HepG2 (cell line): ENCODE measurements around the gene ZNF786. TPM values are rescaled to one million over a fixed set of nuclear protein-coding genes. Genes with fewer than 3 reads are reported as not detected.
A peak's percentile ranks its signal among the peaks of the same experiment; 100 is the strongest.

Source experiments
- ATAC-seq: fragments of 200-7000 bp; cut with Tn5 transposase; 3 replicates; pipeline ENCODE4 v1.9.1; 2020; ENCODE audit warnings: mild to moderate bottlenecking, moderate library complexity
- BruUV-seq: library from RNA; stranded (reverse); fragments of 400-500 nt; replicated peaks from 2 replicates; lab custom pipeline; 2021; lab: Mats Ljungman, UMichigan
- CTCF ChIA-PET: fragments of 300-600 bp; formaldehyde crosslinking; extraction: SDS; loops from one replicate; lab custom pipeline; 2021; ENCODE audit warnings: low total read pairs, inconsistent platforms, low intra/inter-chr PET ratio; lab: Yijun Ruan, JAX
- POLR2A ChIA-PET: fragments of 350-600 bp; sonication (Branson Sonifier 250); formaldehyde crosslinking; loops from one replicate; lab custom pipeline; 2020; ENCODE audit warnings: antibody characterized with exemption, inconsistent platforms; lab: Yijun Ruan, JAX
- DNase-seq: peaks from one replicate; pipeline ENCODE4 v3.0.0-alpha.2; 2015; ENCODE audit warnings: low spot score
- FAIRE-seq: peaks from 3 replicates; lab custom pipeline; 2011; peaks lifted over from hg19 to GRCh38; lab: Jason Lieb, UNC
- H2AFZ ChIP-seq: one replicate; pipeline ENCODE4 v1.6.1; 2011; ENCODE audit warnings: low read length, inconsistent platforms
- H3K27ac ChIP-seq: fragments of 300-600 bp; 3 replicates; pipeline ENCODE4 v1.8.0; 2011; ENCODE audit warnings: mixed run types, mild to moderate bottlenecking, mixed read lengths, low read length, inconsistent platforms; ENCODE audit not compliant: insufficient read depth; ENCODE audit errors: extremely low read length
- H3K27me3 ChIP-seq, 2 experiments: fragments of 200-600 bp in 1 of 2; 2 replicates in 1 of 2; 3 replicates in 1 of 2; pipeline versions ENCODE4 v1.6.0 to v1.8.0; 2011; ENCODE audit warnings: low read length in 2 of 2, mild to moderate bottlenecking in 2 of 2, moderate library complexity in 2 of 2, inconsistent platforms in 1 of 2; ENCODE audit not compliant: insufficient read depth in 2 of 2, control insufficient read depth in 1 of 2
- H3K36me3 ChIP-seq, 2 experiments: fragments of 200-600 bp in 1 of 2; replicated peaks in 1 of 2; 2 replicates in 1 of 2; 3 replicates in 1 of 2; pipeline versions ENCODE4 v1.5.1 to v1.8.0; 2011; ENCODE audit warnings: low read length in 2 of 2, inconsistent platforms in 1 of 2; ENCODE audit not compliant: insufficient read depth in 2 of 2, control insufficient read depth in 1 of 2
- H3K4me1 ChIP-seq: 2 replicates; pipeline ENCODE4 v1.5.1; 2012; ENCODE audit warnings: low read length, inconsistent platforms; ENCODE audit not compliant: insufficient read depth
- H3K4me2 ChIP-seq: 2 replicates; pipeline ENCODE4 v1.6.0; 2011; ENCODE audit warnings: low read depth, low read length, inconsistent platforms
- H3K4me3 ChIP-seq, 3 experiments: fragments of 200-600 bp in 1 of 3; sonication (generic), shearing (Covaris generic) in 1 of 3; replicated peaks in 1 of 3; 2 replicates each; pipeline ENCODE4 v1.5.1; 2011 to 2016; ENCODE audit warnings: low read length in 3 of 3, inconsistent platforms in 2 of 3, low read depth in 2 of 3, mild to moderate bottlenecking in 2 of 3, control low read depth in 1 of 3, mixed read lengths in 1 of 3; ENCODE audit not compliant: insufficient read depth in 1 of 3
- H3K79me2 ChIP-seq: one replicate; pipeline ENCODE4 v1.6.1; 2011; ENCODE audit warnings: low read length, inconsistent platforms; ENCODE audit not compliant: insufficient read depth
- H3K9ac ChIP-seq: 2 replicates; pipeline ENCODE4 v1.6.0; 2011; ENCODE audit warnings: mild to moderate bottlenecking, low read depth, low read length, inconsistent platforms; ENCODE audit not compliant: insufficient read depth
- H3K9me3 ChIP-seq: 2 replicates; pipeline ENCODE4 v1.5.1; 2012; ENCODE audit warnings: mild to moderate bottlenecking, low read length
- H4K20me1 ChIP-seq: 2 replicates; pipeline ENCODE4 v1.6.0; 2011; ENCODE audit warnings: inconsistent platforms, mild to moderate bottlenecking, low read length, moderate library complexity; ENCODE audit not compliant: insufficient read depth
- ARID2 ChIP-seq: sonication (generic); formaldehyde crosslinking; IDR thresholded peaks from 2 replicates; pipeline ENCODE4 v1.8.1; 2022; ENCODE audit warnings: mild to moderate bottlenecking, missing genetic modification reagents, borderline replicate concordance
- CBFB ChIP-seq: sonication (generic); formaldehyde crosslinking; IDR thresholded peaks from 2 replicates; pipeline ENCODE4 v1.4.0; 2020; ENCODE audit warnings: missing genetic modification reagents
- MAFF ChIP-seq: IDR thresholded peaks from 2 replicates; pipeline ENCODE4 v1.6.1; 2011; ENCODE audit warnings: low read depth, low read length, improper control_type of control experiment
- MAFK ChIP-seq, 2 experiments: IDR thresholded peaks in 1 of 2; conservative IDR thresholded peaks in 1 of 2; 2 replicates each; pipeline ENCODE4 v1.6.1; 2011; ENCODE audit warnings: improper control_type of control experiment in 2 of 2, low read length in 2 of 2
- MTA3 ChIP-seq: sonication (generic); formaldehyde crosslinking; IDR thresholded peaks from 2 replicates; pipeline ENCODE4 v1.4.0; 2020; ENCODE audit warnings: missing genetic modification reagents
- NFIC ChIP-seq: IDR thresholded peaks from 2 replicates; pipeline ENCODE4 v1.6.1; 2012; ENCODE audit warnings: mild to moderate bottlenecking, low read length, inconsistent platforms
- RNF2 ChIP-seq: fragments of 450-650 bp; conservative IDR thresholded peaks from 2 replicates; pipeline ENCODE4 v1.6.1; 2016; ENCODE audit warnings: low read depth
- SIN3A ChIP-seq: IDR thresholded peaks from 2 replicates; pipeline ENCODE4 v1.6.1; 2011; ENCODE audit warnings: low read depth, mild to moderate bottlenecking, control low read depth, low read length, borderline replicate concordance
- TOPORS ChIP-seq: sonication (generic); formaldehyde crosslinking; IDR thresholded peaks from 2 replicates; pipeline ENCODE4 v1.8.0; 2023; ENCODE audit warnings: mild to moderate bottlenecking, missing genetic modification reagents
- WGBS: methylation state at CpG from one replicate; pipeline ENCODE4 v1.1.6; 2017; ENCODE audit warnings: low lambda C conversion rate; 5-methylcytosine and 5-hydroxymethylcytosine counted together
- in situ Hi-C: cut with HindIII; loops from 2 replicates; pipeline ENCODE4 v1.10.0; 2017; ENCODE audit warnings: low pct_unique_long_range_greater_than_20kb; ENCODE audit not compliant: extremely low pct_ligation_motif_present
- intact Hi-C: fragments of 100-400 bp; cut with micrococcal nuclease; formaldehyde crosslinking; loops from one replicate; pipeline ENCODE4 v1.10.0; 2022; ENCODE audit not compliant: unreplicated experiment
- polyA plus RNA-seq, 8 experiments: library from polyadenylated mRNA; depleted of rRNA in 3 of 8; stranded (reverse) in 7 of 8; unstranded in 1 of 8; fragments of >200 nt; fragmentation: Illumina TruSeq in 4 of 8; extraction: Trizol in 4 of 8; gene quantifications; 2 replicates each; pipeline versions ENCODE4 v1.2.1 to v1.2.3, GENCODE V29; 2011 to 2016; ENCODE audit warnings: low read depth in 4 of 8, missing spikeins in 1 of 8, mixed read lengths in 1 of 8; ENCODE audit not compliant: insufficient read depth in 1 of 8
- total RNA-seq, 5 experiments: library from RNA; depleted of rRNA; stranded (reverse); fragments of >200 nt; fragmentation: Illumina TruSeq; extraction: Trizol; gene quantifications; 2 replicates each; pipeline ENCODE4 v1.2.3, GENCODE V29; 2016; ENCODE audit warnings: low read depth in 1 of 5

ZNF786 gene
- total and polyA plus RNA-seq, 2 of the 13 experiments (the other 11 are each of a cell fraction or from before 2014, with no cell fraction given): 2.0 to 4.0 TPM

DNA sequence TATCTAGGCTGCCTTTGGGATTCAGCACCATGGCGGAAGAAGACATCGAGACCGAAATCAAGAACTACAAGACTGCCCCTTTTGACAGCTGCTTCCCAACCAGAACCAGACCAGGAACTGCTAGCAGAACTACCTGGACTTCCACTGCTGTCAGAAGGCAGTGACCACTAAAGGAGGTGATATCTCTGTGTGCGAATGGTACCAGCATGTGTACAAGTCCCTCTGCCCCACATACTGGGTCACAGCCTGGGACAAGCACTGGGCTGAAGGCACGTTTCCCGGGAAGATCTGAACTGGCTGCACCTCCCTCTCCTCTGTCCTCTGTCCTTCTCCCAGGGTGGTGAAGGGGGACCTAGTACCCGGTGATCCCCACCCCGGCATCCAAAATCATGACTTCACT lies 36.6 kb downstream of the ZNF786 start (continued):
- no peak for TF ChIP-seq NFIC

DNA sequence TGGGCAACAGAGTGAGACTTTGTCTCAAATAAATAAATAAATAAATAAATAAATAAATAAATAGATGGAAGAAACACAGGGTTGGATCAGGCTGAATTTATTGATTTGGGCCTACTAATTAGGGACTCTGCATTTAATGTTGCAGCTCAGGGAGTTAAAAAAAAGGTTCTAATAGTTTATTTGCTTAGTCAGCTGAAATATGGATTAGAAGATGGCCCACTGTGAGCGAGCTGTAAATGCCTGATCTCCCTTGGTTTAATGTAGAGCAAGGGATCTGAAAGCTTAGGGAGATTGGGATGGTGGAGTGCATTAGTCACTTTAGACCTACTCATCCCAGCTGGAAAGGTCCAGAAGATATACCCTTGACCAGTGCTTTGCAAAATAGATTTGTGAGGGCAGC lies 37.1 kb downstream of the ZNF786 start:
- Histone ChIP-seq H2AFZ (no peak overlapping the region), H3K4me2 (no peak overlapping the region)
- no peak for DNase-seq
- TF ChIP-seq RNF2 (no peak), MAFF (peak; percentile 94), MAFK (conservative IDR thresholded peaks at IDR 0.05 in 1 of 2, IDR thresholded peaks at IDR 0.05 in 1 of 2; ENCODE audit: low read length in 2 of 2) (peak; percentile 86 to 95)
- TF ChIP-seq, all 625 proteins: peak for 2
- Histone ChIP-seq H3K27me3 (0 out of 5 replicates have a peak, but pooled peaks cover 0 to 3% of the 10 kb centered on the region in 2 experiments), H3K9ac (no peak overlapping the region), H3K9me3 (no peaks in the 10 kb centered on the region), H3K27ac (no peak overlapping the region), H3K36me3 (no peaks in the 10 kb centered on the region), H3K4me1 (no peaks in the 10 kb centered on the region), H3K79me2 (no peaks in the 10 kb centered on the region), H3K4me3 (no peak overlapping the region), H4K20me1 (no peaks in the 10 kb centered on the region)
- ATAC-seq (no peak), FAIRE-seq (no peak)
- CTCF ChIA-PET: no interaction called here
- BruUV-seq: no TSS peak
- 68% methylated on average over 1 of the region's 1 CpG for WGBS
- in situ Hi-C loops: no loop called here
- intact Hi-C loops: no loop called here
- POLR2A ChIA-PET: no interaction called here

DNA sequence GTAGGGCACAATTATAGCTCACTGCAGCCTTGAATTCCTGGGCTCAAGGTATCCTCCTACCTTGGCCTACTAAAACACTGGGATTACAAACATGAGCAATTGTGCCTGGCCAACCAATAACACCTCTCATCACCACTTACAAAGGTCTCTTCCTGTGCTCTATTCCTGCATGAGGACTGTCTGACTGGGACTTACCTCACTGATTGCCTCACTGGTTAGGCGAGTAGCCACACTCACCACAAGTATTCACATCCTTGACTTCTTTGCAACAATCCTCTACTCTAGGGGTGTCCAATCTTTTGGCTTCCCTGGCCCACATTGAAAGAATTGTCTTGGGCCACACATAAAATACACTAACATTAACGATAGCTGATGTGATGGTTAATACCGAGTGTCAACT lies 39.6 kb downstream of the ZNF786 start:
- Histone ChIP-seq H3K79me2 (no peaks in the 10 kb centered on the region), H3K9ac (no peak overlapping the region), H3K27me3 (0 out of 5 replicates have a peak, but pooled peaks cover 0 to 3% of the 10 kb centered on the region in 2 experiments), H3K27ac (no peak overlapping the region), H3K4me3 (no peak overlapping the region), H4K20me1 (no peaks in the 10 kb centered on the region), H3K4me1 (no peaks in the 10 kb centered on the region), H3K4me2 (no peak overlapping the region), H3K36me3 (no peaks in the 10 kb centered on the region), H3K9me3 (no peaks in the 10 kb centered on the region), H2AFZ (no peak overlapping the region)
- ATAC-seq: no peak
- CTCF ChIA-PET: no interaction called here
- no peak for DNase-seq
- intact Hi-C loops: no loop called here
- no peak for FAIRE-seq
- no TSS peak for BruUV-seq
- POLR2A ChIA-PET: no interaction called here
- in situ Hi-C loops: no loop called here
- no peak for TF ChIP-seq SIN3A
- TF ChIP-seq TOPORS (CRISPR knock-in tag): no peak
- TF ChIP-seq MTA3 (CRISPR knock-in tag): no peak
- TF ChIP-seq ARID2 (CRISPR knock-in tag): no peak
- no peak for TF ChIP-seq CBFB (CRISPR knock-in tag)
- WGBS: 64% methylated on average over 3 of the region's 3 CpGs
